HL-60 (cell line): Measurements from ENCODE around the gene SRBD1.

ENCODE experiments used
- DNase-seq, 2 experiments: peaks; one replicate each; pipeline ENCODE4 v3.0.0-alpha.2; 2010 to 2020; ENCODE audit warnings: low read depth in 1 of 2, low spot score in 1 of 2
- H3K27ac ChIP-seq: fragments of 250-450 bp; sonication (Bioruptor Pico); replicated peaks from 2 replicates; pipeline ENCODE4 v1.5.1; 2020; ENCODE audit warnings: mild to moderate bottlenecking, moderate library complexity
- H3K27me3 ChIP-seq: fragments of 250-450 bp; sonication (Bioruptor Pico); 2 replicates; pipeline ENCODE4 v1.5.1; 2021; ENCODE audit warnings: mild to moderate bottlenecking, moderate library complexity; ENCODE audit not compliant: insufficient read depth, poor library complexity, severe bottlenecking
- H3K4me3 ChIP-seq: replicated peaks from 2 replicates; pipeline ENCODE4 v1.5.1; 2011; ENCODE audit warnings: mild to moderate bottlenecking, control low read depth, low read length; ENCODE audit not compliant: insufficient read depth
- CTCF ChIP-seq: IDR thresholded peaks from one replicate; pipeline ENCODE4 v1.5.1; 2011; ENCODE audit warnings: low read length, control low read depth, inconsistent platforms; ENCODE audit not compliant: insufficient read depth
- GABPA ChIP-seq: IDR thresholded peaks from 2 replicates; pipeline ENCODE4 v1.6.1; 2012; ENCODE audit warnings: low read depth
- POLR2AphosphoS5 ChIP-seq: IDR thresholded peaks from 2 replicates; pipeline ENCODE4 v1.6.1; 2012; ENCODE audit warnings: low read depth
- REST ChIP-seq: IDR thresholded peaks from 2 replicates; pipeline ENCODE4 v1.6.1; 2012; ENCODE audit warnings: low read depth; ENCODE audit not compliant: insufficient replicate concordance
- SPI1 ChIP-seq: IDR thresholded peaks from 2 replicates; pipeline ENCODE4 v1.6.1; 2012; ENCODE audit warnings: low read depth, mild to moderate bottlenecking, borderline replicate concordance

The SRBD1 gene

GRCh38 chr2:45607701-45608100 is 3.4 kb downstream of the SRBD1 start:
- no peak for DNase-seq

GRCh38 chr2:45606796-45607195 is 4.3 kb downstream of the SRBD1 start:
- no peak for TF ChIP-seq SPI1
- TF ChIP-seq GABPA = no peak
- TF ChIP-seq REST = no peak
- no peak for TF ChIP-seq POLR2AphosphoS5
- TF ChIP-seq CTCF = no peak
- DNase-seq = no peak
- Histone ChIP-seq H3K27ac (no peak overlapping the region), H3K27me3 (no peaks in the 10 kb centered on the region), H3K4me3 (no peak overlapping the region)

More at GRCh38 chr2:45607701-45608100, 3.4 kb downstream of the SRBD1 start:
- Histone ChIP-seq H3K27me3 (no peaks in the 10 kb centered on the region), H3K4me3 (no peak overlapping the region), H3K27ac (no peak overlapping the region)
- no peak for TF ChIP-seq REST
- TF ChIP-seq CTCF = no peak
- TF ChIP-seq SPI1 = no peak
- no peak for TF ChIP-seq POLR2AphosphoS5
- no peak for TF ChIP-seq GABPA

GRCh38 chr2:45605116-45605515 is 6.0 kb downstream of the SRBD1 start:
- no peaks in the 10 kb centered on the region for H3K27me3 ChIP-seq
- TF ChIP-seq CTCF = no peak
- TF ChIP-seq SPI1 = no peak
- TF ChIP-seq GABPA = no peak
- no peak for TF ChIP-seq REST
- no peak for TF ChIP-seq POLR2AphosphoS5
- H3K4me3 ChIP-seq = no peak overlapping the region
- H3K27ac ChIP-seq = no peak overlapping the region
- DNase-seq = no peak
